A549 (cell line): ENCODE measurements around the gene ZNF358. TPM values are rescaled to one million over a fixed set of nuclear protein-coding genes. Genes with fewer than 3 reads are reported as not detected.

Experiments
- ATAC-seq, 2 experiments: fragments of 200-7000 bp in 1 of 2; fragments of >200 bp in 1 of 2; cut with Nextera tagmentation in 1 of 2; cut with Tn5 transposase in 1 of 2; 3 replicates each; pipeline versions ENCODE4 v1.8.0 to v1.9.1; 2018 to 2020; ENCODE audit warnings: mild to moderate bottlenecking in 1 of 2, moderate library complexity in 1 of 2
- CTCF ChIA-PET: fragments of 300-600 bp; sonication (Branson Sonifier 250); formaldehyde crosslinking; extraction: SDS; loops from one replicate; lab custom pipeline; 2021; ENCODE audit warnings: antibody characterized with exemption, inconsistent platforms; lab: Yijun Ruan, JAX
- POLR2A ChIA-PET: fragments of 350-600 bp; formaldehyde crosslinking; extraction: SDS; loops from one replicate; lab custom pipeline; 2021; ENCODE audit warnings: antibody characterized with exemption, inconsistent platforms; lab: Yijun Ruan, JAX
- DNase-seq, 2 experiments: peaks; one replicate each; pipeline versions ENCODE4 v3.0.0 to v3.0.0-alpha.2; 2011 to 2016; ENCODE audit warnings: low read depth in 1 of 2, low spot score in 1 of 2
- FAIRE-seq: peaks from 2 replicates; lab custom pipeline; 2011; peaks lifted over from hg19 to GRCh38; lab: Jason Lieb, UNC
- H3K27ac ChIP-seq, 2 experiments: fragments of >200 bp; sonication (Bioruptor Twin); formaldehyde crosslinking; 3 replicates each; pipeline ENCODE4 v1.5.1; 2016 to 2017
- H3K4me1 ChIP-seq: fragments of >200 bp; sonication (Bioruptor Twin); formaldehyde crosslinking; 3 replicates; pipeline ENCODE4 v1.6.1; 2016
- H3K4me2 ChIP-seq: fragments of >200 bp; sonication (Bioruptor Twin); formaldehyde crosslinking; 3 replicates; pipeline ENCODE4 v1.6.1; 2016
- H3K4me3 ChIP-seq: fragments of >200 bp; sonication (Bioruptor Twin); formaldehyde crosslinking; 3 replicates; pipeline ENCODE4 v1.5.1; 2016
- H3K9me3 ChIP-seq: fragments of >200 bp; sonication (Bioruptor Twin); formaldehyde crosslinking; 3 replicates; pipeline ENCODE4 v1.6.1; 2016
- BHLHE40 ChIP-seq: IDR thresholded peaks from 2 replicates; pipeline ENCODE4 v1.6.1; 2012; ENCODE audit warnings: low read depth, low read length, inconsistent platforms
- CTCF ChIP-seq: fragments of >200 bp; sonication (Bioruptor Twin); formaldehyde crosslinking; IDR thresholded peaks from 3 replicates; pipeline ENCODE4 v1.5.1; 2016
- EHF ChIP-seq: fragments of 250-450 bp; sonication (Bioruptor Pico); IDR thresholded peaks from 2 replicates; pipeline ENCODE4 v1.5.0; 2020; ENCODE audit warnings: mild to moderate bottlenecking
- EHMT2 ChIP-seq: fragments of 200-600 bp; sonication (generic); IDR thresholded peaks from 2 replicates; pipeline ENCODE4 v1.6.1; 2016; ENCODE audit warnings: antibody characterized with exemption, low read depth, mild to moderate bottlenecking, moderate library complexity
- FOSB ChIP-seq: fragments of 250-450 bp; sonication (Bioruptor Pico); IDR thresholded peaks from 2 replicates; pipeline ENCODE4 v1.5.0; 2020; ENCODE audit warnings: mild to moderate bottlenecking, moderate library complexity
- FOXS1 ChIP-seq: fragments of 250-450 bp; sonication (Bioruptor Pico); IDR thresholded peaks from 2 replicates; pipeline ENCODE4 v1.5.0; 2020; ENCODE audit warnings: mild to moderate bottlenecking, moderate library complexity
- GATA3 ChIP-seq: IDR thresholded peaks from 2 replicates; pipeline ENCODE4 v1.6.1; 2012; ENCODE audit warnings: borderline replicate concordance
- HES2 ChIP-seq: fragments of >200 bp; sonication (Bioruptor Twin); formaldehyde crosslinking; IDR thresholded peaks from 2 replicates; pipeline ENCODE4 v1.6.1; 2016
- HOXB5 ChIP-seq: fragments of 250-450 bp; sonication (Bioruptor Pico); IDR thresholded peaks from 2 replicates; pipeline ENCODE4 v1.5.0; 2020; ENCODE audit warnings: mild to moderate bottlenecking, moderate library complexity
- KDM1A ChIP-seq: fragments of 200-600 bp; sonication (generic); IDR thresholded peaks from 2 replicates; pipeline ENCODE4 v1.6.1; 2016; ENCODE audit warnings: low read depth, mild to moderate bottlenecking
- POLR2A ChIP-seq: IDR thresholded peaks from 2 replicates; pipeline ENCODE4 v1.6.1; 2012; ENCODE audit warnings: mild to moderate bottlenecking, low read length
- REST ChIP-seq: fragments of 200-600 bp; sonication (generic); IDR thresholded peaks from 2 replicates; pipeline ENCODE4 v1.6.1; 2016; ENCODE audit warnings: antibody characterized with exemption, mild to moderate bottlenecking, moderate library complexity
- RFX5 ChIP-seq: fragments of 450-650 bp; IDR thresholded peaks from 2 replicates; pipeline ENCODE4 v1.7.1; 2014; ENCODE audit warnings: antibody characterized with exemption, mild to moderate bottlenecking, moderate library complexity
- USF2 ChIP-seq: fragments of 450-650 bp; IDR thresholded peaks from 2 replicates; pipeline ENCODE4 v1.6.1; 2014; ENCODE audit warnings: antibody characterized with exemption
- ZFP36 ChIP-seq: fragments of 450-650 bp; IDR thresholded peaks from 2 replicates; pipeline ENCODE4 v1.6.1; 2014; ENCODE audit warnings: borderline replicate concordance; ENCODE audit not compliant: partially characterized antibody
- ZSCAN20 ChIP-seq: fragments of 250-450 bp; sonication (Bioruptor Pico); IDR thresholded peaks from 2 replicates; pipeline ENCODE4 v1.8.0; 2022; ENCODE audit warnings: mild to moderate bottlenecking, moderate library complexity
- WGBS: methylation state at CpG from one replicate; pipeline ENCODE4 v1.1.6; 2017; ENCODE audit errors: missing lambda C conversion rate; 5-methylcytosine and 5-hydroxymethylcytosine counted together
- polyA plus RNA-seq, 4 experiments: library from polyadenylated mRNA; depleted of rRNA in 3 of 4; stranded (reverse); fragments of >200 nt; fragmentation: RNase III in 1 of 4; extraction: RNeasy Plus Mini Kit Qiagen cat#74134 plus additional on column Dnase treatment in 1 of 4; gene quantifications; 2 replicates in 3 of 4; 3 replicates in 1 of 4; pipeline ENCODE4 v1.2.3, GENCODE V29; 2011 to 2017

Gene ZNF358
- polyA plus RNA-seq, 2 of the 4 experiments (the other 2 are of a cell fraction), result 9.5 to 14.0 TPM

GRCh38 chr19:7540761-7541474 lies 25.0 kb downstream of the ZNF358 start:
- no peak overlapping the region for H3K4me2 ChIP-seq
- no peak for TF ChIP-seq CTCF
- no peak for TF ChIP-seq FOSB (CRISPR knock-in tag)
- TF ChIP-seq HOXB5 (CRISPR knock-in tag), result no peak
- no peak for TF ChIP-seq KDM1A
- TF ChIP-seq FOXS1 (CRISPR knock-in tag), result no peak
- TF ChIP-seq HES2, result no peak
- TF ChIP-seq ZSCAN20 (CRISPR knock-in tag), result no peak
- TF ChIP-seq, all 56 proteins: peak for 0
- Histone ChIP-seq H3K4me1 (peaks cover 5% of the 10 kb centered on the region; the same call in 1 of the 3 replicates), H3K4me3 (no peak overlapping the region), H3K9me3 (no peaks in the 10 kb centered on the region), H3K27ac (no peak overlapping the region)
- FAIRE-seq, result no peak
- 91% methylated on average over 15 of the region's 39 CpGs for WGBS
- POLR2A ChIA-PET, result no interaction called here
- CTCF ChIA-PET, result interaction anchor here (1.2 to 2.1 kb wide), 2 partner anchors 27 to 44 kb away, joined by 4 to 10 read pairs; no protein-coding TSS in a partner anchor
- peak in 1 of 2 experiments; percentile 50 for DNase-seq
- ATAC-seq, result peak; percentile 67 to 80; a peak in 4 of 6 replicates

- 88% methylated on average over 5 of the region's 15 CpGs for WGBS
- Histone ChIP-seq H3K9me3 (no peaks in the 10 kb centered on the region), H3K4me2 (no peak overlapping the region), H3K4me3 (no peak overlapping the region), H3K4me1 (no peaks in the 10 kb centered on the region; the same call in 2 of the 3 replicates), H3K27ac (no peak overlapping the region)
- FAIRE-seq (no peak), ATAC-seq (0 out of 6 replicates have a peak, but pooled peaks of 1 of the 2 experiments have one; percentile 24), DNase-seq (no peak)
- ChIA-PET CTCF (interaction anchor here (1.2 to 2.1 kb wide), 2 partner anchors 27 to 45 kb away, joined by 4 to 10 read pairs; no protein-coding TSS in a partner anchor), POLR2A (no interaction called here)
- TF ChIP-seq RFX5 (no peak), EHF (CRISPR knock-in tag) (no peak)
These were observed 25.5 kb downstream of the ZNF358 start for GRCh38 chr19:7541475-7541824.

- 96% methylated on average over 6 of the region's 11 CpGs for WGBS
- H3K9me3 ChIP-seq, result no peaks in the 10 kb centered on the region
- H3K27ac ChIP-seq, result no peak overlapping the region
- H3K4me3 ChIP-seq, result no peak overlapping the region
- no peak overlapping the region for H3K4me2 ChIP-seq
- ChIA-PET POLR2A (no interaction called here), CTCF (interaction anchor here (1.2 to 2.1 kb wide), 2 partner anchors 26 to 45 kb away, joined by 4 to 10 read pairs; no protein-coding TSS in a partner anchor)
- FAIRE-seq, result no peak
- DNase-seq, result no peak
- no peak for ATAC-seq
- H3K4me1 ChIP-seq, result no peaks in the 10 kb centered on the region
- TF ChIP-seq REST, result no peak
- no peak for TF ChIP-seq POLR2A
- TF ChIP-seq BHLHE40, result no peak
- TF ChIP-seq USF2, result no peak
- TF ChIP-seq GATA3, result no peak
- TF ChIP-seq ZFP36, result no peak
- no peak for TF ChIP-seq EHMT2
- TF ChIP-seq, all 56 proteins: peak for 0
These were observed 26.0 kb downstream of the ZNF358 start for GRCh38 chr19:7541828-7542443.
